NCI-H446 (cell line): ENCODE measurements around the gene FBXO10.
A peak's percentile ranks its signal among the peaks of the same experiment; 100 is the strongest.
"Not testable (repeated sequence)": the region's sequence is repeated elsewhere in the genome, so short reads cannot be mapped to it uniquely, and the experiment has no call there.

Source experiments
- DNase-seq, 2 experiments: peaks; one replicate each; lab custom pipeline; 2025; lab: John Stamatoyannopoulos, UW

FBXO10 gene

DNA sequence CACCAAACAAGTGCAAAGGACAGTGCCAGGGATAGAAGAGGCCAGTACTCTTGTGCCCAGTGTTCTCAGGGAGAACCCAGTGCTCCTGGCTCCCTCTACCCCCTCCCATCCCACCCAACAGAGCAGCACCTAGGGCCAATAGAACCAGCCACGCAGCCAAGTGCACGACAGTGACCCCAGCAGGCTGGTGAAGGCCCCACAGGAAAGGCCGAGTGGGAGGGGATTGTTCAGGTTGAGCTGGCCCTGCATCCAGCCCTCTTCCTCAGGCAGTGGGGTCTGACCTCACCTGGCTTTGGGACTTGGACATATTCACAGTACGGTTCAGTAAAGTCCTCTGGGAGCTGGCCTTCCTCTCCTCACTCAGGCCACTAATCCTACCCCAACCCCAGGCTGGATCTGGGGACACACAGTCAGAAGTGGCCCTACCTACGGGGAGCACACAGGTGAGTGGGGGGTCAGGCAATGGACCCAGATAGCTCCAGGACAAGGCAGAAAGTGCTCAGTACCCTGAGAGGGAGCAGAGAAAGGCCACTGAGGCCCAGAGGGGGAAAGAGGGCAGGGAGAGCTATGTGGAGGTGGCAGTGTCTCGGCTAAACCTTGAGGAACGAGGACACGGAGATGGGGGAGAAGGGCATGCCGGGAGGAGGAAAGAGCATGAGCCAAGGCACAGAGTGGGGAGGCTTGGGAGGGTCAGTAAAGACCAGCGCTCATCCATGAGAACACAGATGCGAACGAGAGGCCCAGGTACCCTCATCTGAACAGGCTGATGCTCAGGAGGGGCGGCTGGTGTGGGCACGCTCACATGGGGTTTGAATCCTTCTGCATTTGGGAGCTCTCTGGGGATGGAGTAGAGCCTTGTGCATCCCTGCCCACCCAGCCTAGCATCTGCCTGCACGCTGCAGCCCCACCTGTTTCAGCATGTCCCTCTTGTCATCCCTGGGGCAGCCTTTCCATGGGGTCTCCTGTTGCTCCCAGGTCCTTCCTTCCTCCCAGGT, 64.9 kb downstream of the FBXO10 start:
- DNase-seq, result no peak

- not testable (repeated sequence) for DNase-seq
These were observed 66.1 kb downstream of the FBXO10 start for GRCh38 chr9:37510053-37510452.

DNA sequence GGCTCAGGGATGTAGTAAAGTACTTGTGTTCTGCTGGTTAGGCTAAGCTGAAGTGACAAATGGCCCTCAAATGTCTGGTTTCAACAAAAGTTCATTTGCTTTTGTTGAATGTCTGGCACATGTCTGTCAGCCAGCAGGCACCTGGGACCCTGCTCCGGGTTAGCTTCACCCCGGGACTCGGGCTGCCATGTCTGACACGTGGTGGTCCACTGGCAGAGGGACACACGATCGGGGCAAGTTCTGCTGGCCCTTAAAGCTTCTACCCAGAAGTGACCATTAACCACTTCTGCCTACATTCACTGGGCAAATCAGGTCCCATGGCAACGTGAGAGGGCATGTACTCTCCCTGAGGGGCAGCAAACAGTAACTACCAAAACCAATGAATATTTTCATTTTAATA, 66.6 kb downstream of the FBXO10 start:
- no peak for DNase-seq

DNA sequence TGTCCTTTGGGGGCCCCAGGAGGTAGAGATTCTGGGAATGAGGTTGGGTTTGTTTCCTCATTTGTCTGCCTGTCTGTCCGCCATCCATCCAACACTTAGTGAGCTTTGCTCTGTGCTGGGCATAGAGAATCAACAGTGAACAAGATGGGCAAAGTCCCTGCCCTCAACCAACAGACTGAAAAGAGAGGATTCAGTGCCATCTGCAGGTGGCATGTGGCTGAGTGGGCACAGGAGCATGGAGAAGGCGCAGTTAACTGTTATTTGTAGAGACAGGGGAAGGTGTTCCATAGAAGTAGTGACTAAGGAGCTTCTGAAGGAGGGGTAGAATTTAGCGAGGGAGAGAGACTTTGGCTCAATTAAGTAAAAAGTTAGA, 67.4 kb downstream of the FBXO10 start:
- no peak for DNase-seq

GRCh38 chr9:37508135-37508833, 67.9 kb downstream of the FBXO10 start:
- DNase-seq, result no peak

GRCh38 chr9:37507566-37508134, 68.5 kb downstream of the FBXO10 start:
- DNase-seq, result no peak

GRCh38 chr9:37504605-37505004, 71.6 kb downstream of the FBXO10 start:
- no peak for DNase-seq

GRCh38 chr9:37503736-37504135, 72.4 kb downstream of the FBXO10 start:
- DNase-seq, result no peak

- DNase-seq, result no peak
These were observed 74.1 kb downstream of the FBXO10 start for GRCh38 chr9:37501957-37502596.

- no peak for DNase-seq
These were observed 76.9 kb downstream of the FBXO10 start for GRCh38 chr9:37499297-37499696.

GRCh38 chr9:37498457-37498856, 77.7 kb downstream of the FBXO10 start:
- no peak for DNase-seq

- DNase-seq, result no peak
These were observed 78.9 kb downstream of the FBXO10 start for GRCh38 chr9:37497320-37497719.

- no peak for DNase-seq
These were observed 80.2 kb downstream of the FBXO10 start for GRCh38 chr9:37496020-37496419.

- no peak for DNase-seq
These were observed 80.6 kb downstream of the FBXO10 start for GRCh38 chr9:37495571-37495970.

DNA sequence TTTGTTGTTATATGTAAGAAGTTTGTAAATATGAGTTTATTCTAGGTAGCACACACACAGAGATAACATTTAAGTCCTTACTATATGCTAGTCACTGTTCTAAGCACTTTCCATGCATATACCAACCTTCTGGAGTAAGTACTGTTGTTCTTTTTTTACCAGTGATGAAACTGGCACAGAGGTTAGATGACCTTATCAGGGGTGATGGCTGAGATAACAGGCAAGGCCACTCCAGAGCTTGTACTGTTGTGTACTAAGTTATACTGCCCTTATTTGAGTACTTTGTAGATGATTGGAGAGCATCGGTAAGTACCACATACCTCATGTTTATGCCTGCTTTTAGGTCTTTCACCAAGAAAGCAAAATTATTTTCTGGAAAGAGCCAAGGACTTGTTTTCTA, 84.2 kb downstream of the FBXO10 start:
- DNase-seq, result no peak

DNA sequence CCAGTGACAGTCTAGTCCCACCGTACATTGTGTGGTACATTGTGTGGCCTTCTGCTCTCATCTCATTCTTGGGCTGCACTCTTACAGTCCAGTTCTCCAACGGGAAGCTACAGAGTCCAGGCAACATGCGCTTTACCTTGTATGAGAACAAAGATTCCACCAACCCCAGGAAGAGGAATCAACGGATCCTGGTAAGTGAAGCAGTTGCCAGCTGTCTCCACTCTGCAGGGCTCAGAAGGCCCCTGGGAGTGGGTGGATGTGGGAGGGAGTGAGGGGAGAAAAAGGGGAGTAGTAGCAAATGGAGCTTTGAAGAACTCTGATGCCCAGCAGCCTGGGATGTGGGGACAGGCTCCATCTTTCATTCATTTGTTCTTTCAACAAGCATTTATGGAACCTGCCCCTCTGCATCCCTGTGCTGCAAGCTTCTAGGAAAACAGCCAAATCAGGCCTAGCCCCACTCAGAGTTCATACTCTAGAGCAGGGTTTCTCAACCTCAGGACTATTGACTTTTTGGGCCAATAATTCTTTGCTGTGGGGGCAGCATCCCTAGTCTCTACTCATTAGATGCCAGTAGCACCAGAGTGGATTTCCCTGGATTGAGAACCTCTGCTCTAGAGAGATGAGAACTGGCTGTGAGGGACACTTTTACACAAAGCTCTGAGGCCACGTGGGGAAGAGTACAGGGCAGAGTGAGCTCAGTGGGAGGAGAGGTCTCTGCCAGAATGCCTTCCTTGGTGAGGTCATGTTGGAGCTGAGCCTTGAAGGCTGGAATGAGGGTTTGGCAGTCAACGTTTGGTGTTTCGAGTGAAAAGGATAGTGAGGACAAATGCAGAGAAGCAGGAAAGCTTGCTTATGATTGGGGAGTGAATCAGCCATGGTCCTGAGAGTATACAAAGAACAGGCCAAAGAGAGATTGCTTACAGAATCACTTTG, 89.3 kb downstream of the FBXO10 start:
- peak; percentile 9 to 66 for DNase-seq

GRCh38 chr9:37486256-37486615, 89.9 kb downstream of the FBXO10 start:
- DNase-seq, result no peak

DNA sequence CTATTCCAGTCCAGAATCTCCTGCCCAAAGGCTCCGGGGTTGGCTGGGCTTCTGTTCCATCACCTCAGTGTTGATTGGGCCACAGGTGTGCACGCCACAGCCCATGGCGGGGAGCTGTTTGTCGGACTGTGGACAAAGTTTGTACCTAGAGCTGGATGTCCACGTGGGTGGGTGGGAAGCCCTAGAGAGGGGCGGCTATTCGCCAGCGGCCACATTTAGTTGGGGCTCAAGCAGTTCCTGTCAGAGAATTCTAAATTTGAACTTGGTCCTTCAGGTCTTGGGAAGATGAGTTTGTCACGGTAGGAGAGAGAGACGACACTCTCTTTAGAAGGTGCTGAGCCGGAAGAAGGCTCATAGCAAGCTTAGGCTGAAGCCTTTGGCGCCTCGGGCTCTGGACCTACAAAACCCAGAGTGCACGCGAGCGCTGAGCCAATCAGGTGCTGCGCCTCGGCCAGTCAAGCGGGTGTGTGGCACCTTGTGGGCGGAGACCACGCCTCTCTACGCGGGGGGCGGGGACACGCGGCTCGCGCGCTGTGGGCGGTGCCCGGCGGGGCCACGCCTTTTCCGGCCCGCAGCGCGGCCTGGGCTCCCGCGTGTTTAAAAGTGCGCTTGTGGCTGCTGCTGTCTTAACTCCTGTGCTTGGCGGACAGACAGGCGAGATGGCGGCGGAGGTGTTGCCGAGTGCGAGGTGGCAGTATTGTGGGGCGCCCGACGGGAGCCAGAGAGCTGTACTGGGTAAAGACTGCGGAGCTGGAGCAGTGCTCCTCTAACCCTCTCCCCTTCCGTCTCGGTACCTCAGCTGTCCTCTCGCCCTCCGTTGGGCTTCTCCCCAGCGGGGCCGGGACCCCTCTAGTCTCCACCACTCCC, 90.6 kb downstream of the FBXO10 start, which contains the start of gene POLR1E:
TSS of gene POLR1E (plus strand) at position 560 of the 867 bp plus-strand sequence. CDS start at position 660, 100 bp downstream.
- peak; percentile 67 to 95 for DNase-seq

- DNase-seq, result no peak
These were observed 95.4 kb downstream of the FBXO10 start for GRCh38 chr9:37480759-37481158.

GRCh38 chr9:37477987-37478619, 98.1 kb downstream of the FBXO10 start:
- not testable (repeated sequence) for DNase-seq
